Measurements from ENCODE around the gene CHFR.

DNA sequence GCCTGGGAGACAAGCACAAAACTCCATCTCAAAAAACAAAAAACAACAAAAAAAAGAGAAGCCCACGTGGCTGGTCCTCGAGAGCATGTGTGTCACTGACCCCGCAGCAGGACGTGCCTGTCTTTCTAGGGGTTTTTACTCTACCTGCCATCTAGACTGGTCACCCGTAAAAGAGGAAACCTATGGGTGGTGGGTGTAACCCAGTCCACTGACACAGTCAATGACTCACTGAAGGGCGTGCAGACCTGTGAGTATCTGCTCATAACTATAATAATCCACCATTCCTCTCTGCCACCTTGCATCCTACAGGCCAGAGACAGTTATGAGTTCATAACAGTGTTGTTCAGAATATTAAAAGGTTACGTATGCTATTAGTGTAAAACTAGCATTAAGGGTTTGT lies 63.4 kb downstream of the CHFR start:
- TF ChIP-seq POLR2A (IDR thresholded peaks at IDR 0.05) (no peak), CTCF (IDR thresholded peaks at IDR 0.05) (no peak), POLR2AphosphoS5 (IDR thresholded peaks at IDR 0.05; ENCODE audit: insufficient read depth in 1 of 2, low read depth in 1 of 2) (no peak)

Data from vagina (tissue), 2 donors.